Left renal pelvis (tissue), 4 donors: ENCODE results near the gene MBNL2. TPM values are rescaled to one million over a fixed set of nuclear protein-coding genes. Genes with fewer than 3 reads are reported as not detected.
"Not testable (repeated sequence)": the region's sequence is repeated elsewhere in the genome, so short reads cannot be mapped to it uniquely, and the experiment has no call there.

Experiments used
- DNase-seq, 4 donors: peaks; one replicate each; pipeline ENCODE4 v3.0.0-alpha.2; 2013; ENCODE audit warnings: low read depth in 4 of 4, low spot score in 3 of 4
- polyA plus RNA-seq, 4 donors: library from polyadenylated mRNA; unstranded; fragments of 120-200 nt; gene quantifications; one replicate each; pipeline ENCODE4 v1.2.1, GENCODE V29; 2013; ENCODE audit not compliant: insufficient read length in 4 of 4

The MBNL2 gene
- polyA plus RNA-seq, 4 donors, result 59.9 to 78.3 (median 63.9) TPM

- no peak for DNase-seq
Observed at GRCh38 chr13:97339988-97340749, 118.0 kb downstream of the MBNL2 start.

DNA sequence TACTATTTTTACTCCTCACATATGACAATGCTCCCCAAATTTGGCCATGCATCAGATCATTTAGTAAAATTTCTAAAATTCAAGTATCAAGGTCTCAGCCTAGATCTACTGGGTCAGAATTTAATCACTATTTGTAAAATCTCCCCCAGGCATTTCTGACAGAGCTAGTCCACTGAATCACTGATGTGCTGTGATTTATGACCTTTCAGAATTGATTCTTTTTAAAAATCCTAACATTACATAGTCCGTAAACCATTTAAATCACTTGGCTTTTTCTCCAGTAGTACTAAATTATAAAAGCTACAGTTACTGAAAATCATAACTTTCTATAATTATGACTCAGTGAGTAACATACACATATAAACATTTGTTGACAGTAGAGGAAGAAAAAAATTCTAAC lies 119.0 kb downstream of the MBNL2 start:
- DNase-seq, result no peak

DNA sequence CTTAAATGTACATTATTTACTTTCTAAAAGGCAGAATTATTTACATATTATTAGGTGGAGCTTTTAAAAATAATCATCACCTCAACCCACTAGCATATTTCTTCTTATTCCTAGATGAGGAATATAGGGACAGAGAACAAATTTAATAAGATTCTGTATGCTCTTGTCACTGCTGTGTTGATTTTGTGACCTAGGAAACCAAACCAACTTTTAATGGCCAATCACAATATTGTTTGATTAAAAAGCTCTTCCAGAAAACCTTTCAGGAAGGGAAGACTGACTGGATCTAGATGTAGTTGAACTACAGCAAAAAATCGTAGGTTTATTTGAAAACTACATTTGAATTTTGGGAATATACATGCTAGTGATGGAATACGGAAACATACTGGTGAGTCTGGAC lies 120.0 kb downstream of the MBNL2 start:
- DNase-seq, result no peak

DNA sequence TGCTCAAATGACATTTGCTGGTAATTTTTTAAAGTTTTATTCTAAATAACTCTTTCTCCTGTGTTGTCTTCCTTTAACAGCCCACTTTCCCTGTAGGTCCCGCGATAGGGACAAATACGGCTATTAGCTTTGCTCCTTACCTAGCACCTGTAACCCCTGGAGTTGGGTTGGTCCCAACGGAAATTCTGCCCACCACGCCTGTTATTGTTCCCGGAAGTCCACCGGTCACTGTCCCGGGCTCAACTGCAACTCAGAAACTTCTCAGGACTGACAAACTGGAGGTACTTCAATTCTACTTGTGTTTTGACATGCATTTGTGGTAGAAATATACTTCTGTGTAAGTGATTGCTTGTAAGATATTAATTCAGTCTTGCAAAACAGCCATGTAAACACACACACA lies 120.8 kb downstream of the MBNL2 start:
- DNase-seq, result no peak

- peak in 1 of 4 donors; percentile 39 for DNase-seq
Observed at GRCh38 chr13:97344265-97345175, 122.4 kb downstream of the MBNL2 start.

- DNase-seq, result no peak
Observed at GRCh38 chr13:97346097-97346496, 124.0 kb downstream of the MBNL2 start.

- no peak for DNase-seq
Observed at GRCh38 chr13:97346561-97347254, 124.6 kb downstream of the MBNL2 start.

- DNase-seq, result no peak
Observed at GRCh38 chr13:97347255-97347932, 125.3 kb downstream of the MBNL2 start.

- no peak for DNase-seq
Observed at GRCh38 chr13:97348569-97349100, 126.5 kb downstream of the MBNL2 start.

GRCh38 chr13:97352012-97352411 lies 129.9 kb downstream of the MBNL2 start:
- not testable (repeated sequence) for DNase-seq

GRCh38 chr13:97352815-97353214 lies 130.7 kb downstream of the MBNL2 start:
- DNase-seq, result no peak

DNA sequence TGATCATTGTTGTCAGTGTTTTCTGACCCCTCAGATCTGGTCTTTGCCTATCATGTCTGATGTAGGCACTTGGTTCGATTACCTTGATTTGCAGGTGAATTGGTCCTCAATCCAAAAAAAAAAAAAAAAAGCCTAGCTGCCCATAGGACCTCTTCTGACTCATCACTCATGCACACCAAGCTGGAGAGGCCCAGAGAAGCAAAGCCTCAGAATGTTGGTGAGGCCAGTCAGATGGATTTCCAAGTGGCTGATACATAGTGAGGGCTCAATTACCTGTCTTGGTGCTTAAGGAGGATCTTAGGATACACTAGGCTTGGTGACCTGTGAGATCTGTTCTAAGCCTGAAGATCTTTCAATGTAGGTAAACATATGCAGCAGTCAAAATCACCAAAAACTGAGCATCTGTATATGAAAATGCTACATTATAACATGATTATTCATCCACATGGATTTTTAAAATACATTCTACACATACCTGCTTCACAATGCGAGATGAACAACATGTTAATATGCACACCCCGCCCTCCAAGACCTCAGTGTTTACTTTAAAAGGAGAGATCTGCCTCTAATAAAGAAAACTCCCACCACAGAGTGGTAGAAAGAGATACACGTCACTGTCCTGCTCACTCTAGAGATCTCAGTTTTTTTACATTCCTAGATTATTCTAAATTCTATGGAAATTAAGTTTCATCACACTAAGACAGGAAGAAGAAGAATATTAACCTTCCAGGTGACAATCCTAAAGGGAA lies 132.0 kb downstream of the MBNL2 start:
- no peak for DNase-seq

DNA sequence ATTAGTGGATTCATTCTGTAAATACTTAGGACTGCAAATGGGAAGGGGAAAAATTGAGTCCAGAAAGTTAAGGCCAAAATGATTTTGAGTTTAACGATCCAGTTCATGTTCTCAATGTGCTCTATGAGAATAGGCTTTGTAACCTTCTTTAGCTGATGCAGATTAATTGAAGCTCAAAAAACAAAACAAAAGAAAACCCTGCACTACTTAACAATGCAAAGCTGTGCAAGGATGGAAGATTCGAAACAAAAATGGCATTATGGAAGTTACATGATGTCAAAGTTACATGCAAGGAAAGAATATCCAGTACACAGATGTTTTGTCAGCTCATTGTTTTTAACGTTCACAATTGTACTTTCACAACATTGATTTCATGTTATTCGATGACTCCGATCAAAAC lies 132.7 kb downstream of the MBNL2 start:
- no peak for DNase-seq

DNA sequence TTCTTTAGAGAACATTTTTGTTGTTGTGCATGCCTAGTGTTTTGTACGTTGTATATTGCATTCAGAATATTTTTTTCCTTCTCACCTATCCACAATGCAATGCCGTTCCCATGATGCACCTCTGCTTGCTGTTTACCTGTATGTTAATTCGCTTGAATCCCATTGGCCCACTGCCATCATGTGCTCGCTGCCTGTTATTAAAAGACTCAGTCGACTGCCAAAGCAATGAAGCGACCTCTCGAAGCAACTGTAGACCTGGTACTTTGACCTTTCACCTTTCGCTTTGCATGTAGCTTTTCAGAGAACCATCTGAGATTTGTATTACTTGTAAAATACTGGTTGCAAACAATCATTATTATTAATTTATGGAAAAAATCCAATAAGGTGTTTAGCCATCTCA lies 134.5 kb downstream of the MBNL2 start:
- DNase-seq, result no peak

DNA sequence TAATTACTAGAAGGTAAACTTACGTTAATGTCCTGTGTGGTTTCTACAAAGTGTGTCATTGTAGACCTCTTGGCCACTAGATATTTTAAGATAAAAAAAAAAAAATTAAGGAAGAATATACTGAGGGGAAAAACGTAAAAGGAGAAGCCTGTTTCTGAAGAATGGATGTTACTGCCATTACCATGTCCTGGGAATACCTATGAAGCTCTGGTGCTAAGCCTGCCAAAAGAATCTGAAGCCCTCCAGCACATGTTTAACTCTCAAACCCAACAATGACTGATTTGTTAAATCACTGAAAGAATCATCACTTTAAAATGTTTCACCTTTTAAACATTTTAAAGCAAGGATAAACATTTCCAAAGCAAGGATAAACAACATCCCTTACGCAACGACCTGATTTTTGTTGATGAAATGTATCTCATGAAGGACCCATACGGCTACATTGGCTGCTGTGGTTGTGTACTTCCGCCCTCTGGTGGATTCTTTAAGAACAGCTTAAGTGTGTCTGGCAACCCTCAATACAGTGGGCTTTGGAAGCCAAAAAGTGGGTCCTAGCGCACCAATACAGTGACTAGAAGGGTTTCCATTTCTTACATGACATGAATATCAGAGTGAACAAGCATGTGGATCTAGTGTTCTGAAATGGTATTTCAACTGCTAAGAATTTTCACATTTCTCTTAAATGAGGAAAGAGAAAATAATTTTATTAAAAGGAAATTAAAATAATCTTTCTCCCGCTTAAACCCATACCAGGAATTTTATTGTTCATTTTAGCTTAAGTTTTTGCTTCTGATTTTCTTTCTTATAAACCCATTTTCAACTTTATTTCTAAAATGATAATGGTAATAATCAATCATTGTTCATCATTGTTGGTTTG lies 137.3 kb downstream of the MBNL2 start:
- DNase-seq, result peak in 1 of 4 donors; percentile 54

GRCh38 chr13:97360610-97361009 lies 138.5 kb downstream of the MBNL2 start:
- no peak for DNase-seq

GRCh38 chr13:97364031-97364430 lies 141.9 kb downstream of the MBNL2 start:
- no peak for DNase-seq

GRCh38 chr13:97364827-97365226 lies 142.7 kb downstream of the MBNL2 start:
- DNase-seq, result no peak
